ENCODE data around the gene ZNF236.

GRCh38 chr18:76894566-76895346 is 72.4 kb downstream of the ZNF236 start:
- TF ChIP-seq, protein P1, sequence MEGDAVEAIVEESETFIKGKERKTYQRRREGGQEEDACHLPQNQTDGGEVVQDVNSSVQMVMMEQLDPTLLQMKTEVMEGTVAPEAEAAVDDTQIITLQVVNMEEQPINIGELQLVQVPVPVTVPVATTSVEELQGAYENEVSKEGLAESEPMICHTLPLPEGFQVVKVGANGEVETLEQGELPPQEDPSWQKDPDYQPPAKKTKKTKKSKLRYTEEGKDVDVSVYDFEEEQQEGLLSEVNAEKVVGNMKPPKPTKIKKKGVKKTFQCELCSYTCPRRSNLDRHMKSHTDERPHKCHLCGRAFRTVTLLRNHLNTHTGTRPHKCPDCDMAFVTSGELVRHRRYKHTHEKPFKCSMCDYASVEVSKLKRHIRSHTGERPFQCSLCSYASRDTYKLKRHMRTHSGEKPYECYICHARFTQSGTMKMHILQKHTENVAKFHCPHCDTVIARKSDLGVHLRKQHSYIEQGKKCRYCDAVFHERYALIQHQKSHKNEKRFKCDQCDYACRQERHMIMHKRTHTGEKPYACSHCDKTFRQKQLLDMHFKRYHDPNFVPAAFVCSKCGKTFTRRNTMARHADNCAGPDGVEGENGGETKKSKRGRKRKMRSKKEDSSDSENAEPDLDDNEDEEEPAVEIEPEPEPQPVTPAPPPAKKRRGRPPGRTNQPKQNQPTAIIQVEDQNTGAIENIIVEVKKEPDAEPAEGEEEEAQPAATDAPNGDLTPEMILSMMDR (IDR thresholded peaks at IDR 0.05; ENCODE audit: poor library complexity) = no peak
- no peak for TF ChIP-seq EZH2 (IDR thresholded peaks at IDR 0.05; ENCODE audit: borderline replicate concordance)
